Type B pancreatic cell (in vitro differentiated cells): ENCODE results near the gene PRMT9. TPM values are rescaled to one million over a fixed set of nuclear protein-coding genes. Genes with fewer than 3 reads are reported as not detected.

Source experiments
- DNase-seq: peaks from one replicate; pipeline ENCODE4 v3.0.0; 2021; ENCODE audit warnings: mixed read lengths; ENCODE audit not compliant: unreplicated experiment; ENCODE audit errors: extremely low spot score
- H3K27ac Mint-ChIP-seq: 2 replicates; pipeline ENCODE4 v1.8.0; 2021; ENCODE audit warnings: mild to moderate bottlenecking, mixed read lengths
- H3K27me3 Mint-ChIP-seq: 2 replicates; pipeline ENCODE4 v1.8.0; 2021; ENCODE audit warnings: mixed read lengths
- H3K36me3 Mint-ChIP-seq: 2 replicates; pipeline ENCODE4 v1.8.0; 2021; ENCODE audit warnings: mixed read lengths
- H3K4me1 Mint-ChIP-seq: one replicate; pipeline ENCODE4 v1.8.0; 2021; ENCODE audit warnings: mixed read lengths; ENCODE audit not compliant: unreplicated experiment
- H3K4me3 Mint-ChIP-seq: 2 replicates; pipeline ENCODE4 v1.8.0; 2021; ENCODE audit warnings: mild to moderate bottlenecking, mixed read lengths
- H3K9me3 Mint-ChIP-seq: 2 replicates; pipeline ENCODE4 v1.8.0; 2021; ENCODE audit warnings: mixed read lengths
- CTCF ChIP-seq: fragments of 200-600 bp; sonication (generic); conservative IDR thresholded peaks from 2 replicates; pipeline ENCODE4 v1.5.0; 2021; ENCODE audit warnings: antibody characterized with exemption, mild to moderate bottlenecking
- total RNA-seq: library from RNA; stranded (reverse); gene quantifications from 2 replicates; pipeline ENCODE4 v1.2.1, GENCODE V29; 2021; ENCODE audit warnings: low replicate concordance

PRMT9 gene
- total RNA-seq, 1 donor from 2014 or later, result 12.5 TPM

GRCh38 chr4:147589586-147589985, 94.4 kb downstream of the PRMT9 start:
- no peaks in the 10 kb centered on the region for H3K36me3 Mint-ChIP-seq
- no peaks in the 10 kb centered on the region for H3K27me3 Mint-ChIP-seq
- no peak for TF ChIP-seq CTCF
- H3K9me3 Mint-ChIP-seq, result no peaks in the 10 kb centered on the region
- H3K27ac Mint-ChIP-seq, result no peak overlapping the region
- no peak for DNase-seq
- peaks cover 16% of the 10 kb centered on the region for H3K4me1 Mint-ChIP-seq
- no peak overlapping the region for H3K4me3 Mint-ChIP-seq

Other genes starting within 250 kb of the PRMT9 start
- 8.3 and 37.6 TPM in 2 replicates for gene EDNRA, start 203.1 kb downstream of the PRMT9 start, total RNA-seq
- 47.2 and 47.8 TPM in 2 replicates for gene TMEM184C, start 66.8 kb downstream of the PRMT9 start, total RNA-seq
- gene ARHGAP10, start 47.9 kb upstream of the PRMT9 start, total RNA-seq, result 25.2 and 25.5 TPM in 2 replicates